Liver (tissue), 9 donors: ENCODE data around the gene CSF3R. TPM values are rescaled to one million over a fixed set of nuclear protein-coding genes. Genes with fewer than 3 reads are reported as not detected.

Experiments
- DNase-seq: peaks from one replicate; pipeline ENCODE4 v3.0.0-alpha.2; 2017; ENCODE audit warnings: low spot score
- H3K27ac ChIP-seq, 2 donors: one replicate each; pipeline ENCODE4 v1.7.0; 2013; ENCODE audit warnings: inconsistent platforms in 2 of 2, low read length in 2 of 2, control low read depth in 1 of 2, low read depth in 1 of 2, mild to moderate bottlenecking in 1 of 2
- H3K27me3 ChIP-seq, 4 donors: one replicate each; pipeline versions ENCODE4 v1.6.1 to v1.7.0; 2013; ENCODE audit warnings: low read length in 3 of 4, inconsistent platforms in 1 of 4, mild to moderate bottlenecking in 1 of 4, moderate library complexity in 1 of 4; ENCODE audit not compliant: control insufficient read depth in 4 of 4, insufficient read depth in 4 of 4
- H3K36me3 ChIP-seq, 4 donors: one replicate each; pipeline versions ENCODE4 v1.6.1 to v1.7.0; 2013; ENCODE audit warnings: low read length in 3 of 4, mild to moderate bottlenecking in 3 of 4, low read depth in 1 of 4, moderate library complexity in 1 of 4; ENCODE audit not compliant: control insufficient read depth in 4 of 4, insufficient read depth in 3 of 4
- H3K4me1 ChIP-seq, 4 donors: one replicate each; pipeline versions ENCODE4 v1.6.1 to v1.7.0; 2013; ENCODE audit warnings: low read length in 3 of 4, mild to moderate bottlenecking in 3 of 4, moderate library complexity in 1 of 4; ENCODE audit not compliant: control insufficient read depth in 4 of 4, insufficient read depth in 4 of 4
- H3K4me3 ChIP-seq, 3 donors: one replicate each; pipeline versions ENCODE4 v1.6.1 to v1.7.0; 2013; ENCODE audit warnings: low read length in 3 of 3, control low read depth in 1 of 3, low read depth in 1 of 3, mild to moderate bottlenecking in 1 of 3
- H3K9ac ChIP-seq, 2 donors: one replicate each; pipeline ENCODE4 v1.7.0; 2013; ENCODE audit warnings: low read length in 2 of 2, mild to moderate bottlenecking in 2 of 2, moderate library complexity in 2 of 2, control low read depth in 1 of 2, low read depth in 1 of 2
- H3K9me3 ChIP-seq, 4 donors: one replicate each; pipeline versions ENCODE4 v1.6.1 to v1.7.0; 2013; ENCODE audit warnings: low read length in 3 of 4; ENCODE audit not compliant: control insufficient read depth in 4 of 4
- CTCF ChIP-seq: fragments of 150-350 bp; IDR thresholded peaks from 2 replicates; pipeline ENCODE4 v1.5.1; 2017; ENCODE audit warnings: improper control_type of control experiment, low read depth, low read length; ENCODE audit not compliant: missing input control
- EGR1 ChIP-seq, 2 donors: IDR thresholded peaks; 2 replicates each; pipeline ENCODE4 v1.6.1; 2016 to 2018; ENCODE audit warnings: antibody characterized with exemption in 2 of 2, low read depth in 2 of 2
- FOXA1 ChIP-seq: IDR thresholded peaks from 2 replicates; pipeline ENCODE4 v1.6.1; 2016; ENCODE audit warnings: antibody characterized with exemption
- FOXA2 ChIP-seq: IDR thresholded peaks from 2 replicates; pipeline ENCODE4 v1.6.1; 2016; ENCODE audit warnings: antibody characterized with exemption
- GABPA ChIP-seq, 2 donors: IDR thresholded peaks in 1 of 2; conservative IDR thresholded peaks in 1 of 2; 2 replicates each; pipeline ENCODE4 v1.6.1; 2016; ENCODE audit warnings: antibody characterized with exemption in 2 of 2, mild to moderate bottlenecking in 1 of 2, moderate library complexity in 1 of 2
- HNF4A ChIP-seq, 2 donors: conservative IDR thresholded peaks; 2 replicates each; pipeline ENCODE4 v1.6.1; 2016; ENCODE audit warnings: antibody characterized with exemption in 2 of 2, mild to moderate bottlenecking in 2 of 2
- HNF4G ChIP-seq: IDR thresholded peaks from 2 replicates; pipeline ENCODE4 v1.6.1; 2016; ENCODE audit warnings: antibody characterized with exemption
- JUND ChIP-seq, 2 donors: IDR thresholded peaks; 2 replicates each; pipeline ENCODE4 v1.6.1; 2016; ENCODE audit warnings: antibody characterized with exemption in 2 of 2
- NR2F2 ChIP-seq: IDR thresholded peaks from 2 replicates; pipeline ENCODE4 v1.6.1; 2016; ENCODE audit warnings: antibody characterized with exemption
- RAD21 ChIP-seq, 2 donors: IDR thresholded peaks; 2 replicates each; pipeline ENCODE4 v1.6.1; 2016; ENCODE audit warnings: antibody characterized with exemption in 2 of 2, mild to moderate bottlenecking in 2 of 2
- RXRA ChIP-seq, 2 donors: IDR thresholded peaks; 2 replicates each; pipeline ENCODE4 v1.6.1; 2017 to 2018; ENCODE audit warnings: antibody characterized with exemption in 2 of 2, mild to moderate bottlenecking in 1 of 2
- SP1 ChIP-seq: IDR thresholded peaks from 2 replicates; pipeline ENCODE4 v1.6.1; 2018; ENCODE audit warnings: antibody characterized with exemption, mild to moderate bottlenecking
- TAF1 ChIP-seq: conservative IDR thresholded peaks from 2 replicates; pipeline ENCODE4 v1.6.1; 2016; ENCODE audit warnings: antibody characterized with exemption, mild to moderate bottlenecking
- YY1 ChIP-seq: IDR thresholded peaks from 2 replicates; pipeline ENCODE4 v1.6.1; 2016; ENCODE audit warnings: antibody characterized with exemption, mild to moderate bottlenecking
- WGBS: extraction: QIAGEN DNeasy Blood & Tissue Kit; methylation state at CpG from one replicate; pipeline ENCODE4 v1.1.7; 2013; 5-methylcytosine and 5-hydroxymethylcytosine counted together
- polyA plus RNA-seq, 2 donors: library from polyadenylated mRNA; stranded (reverse) in 1 of 2; unstranded in 1 of 2; fragments of 200-250 nt in 1 of 2; fragments of >200 nt in 1 of 2; fragmentation: Nextera tagmentation in 1 of 2; extraction: Ambion mirVana in 1 of 2; gene quantifications; one replicate each; pipeline versions ENCODE4 v1.2.1 to v1.2.3, GENCODE V29; 2013 to 2015
- total RNA-seq, 2 donors: library from RNA; depleted of rRNA; stranded (reverse); fragments of >200 nt; gene quantifications; one replicate each; pipeline ENCODE4 v1.2.3, GENCODE V29; 2014
- TF ChIP-seq, protein P1 (sequence below): IDR thresholded peaks from 2 replicates; pipeline ENCODE4 v1.6.1; 2016; ENCODE audit warnings: antibody characterized with exemption, mild to moderate bottlenecking
- TF ChIP-seq, protein P2 (sequence below): IDR thresholded peaks from 2 replicates; pipeline ENCODE4 v1.6.1; 2016; ENCODE audit warnings: antibody characterized with exemption
- TF ChIP-seq, protein P3 (sequence below): IDR thresholded peaks from 2 replicates; pipeline ENCODE4 v1.6.1; 2016; ENCODE audit warnings: antibody characterized with exemption
- TF ChIP-seq, protein P4 (sequence below): IDR thresholded peaks from 2 replicates; pipeline ENCODE4 v1.6.1; 2016; ENCODE audit warnings: antibody characterized with exemption
- donor health status: healthy.
- donor health status: healthy.
- donor health status: healthy.
- donor health status: healthy.
- donor health status: healthy.

CSF3R gene
- total and polyA plus RNA-seq, 4 donors = 6.7 to 81.3 (median 15.9) TPM

- Histone ChIP-seq H3K27me3 (no peaks in the 10 kb centered on the region), H3K9me3 (no peaks in the 10 kb centered on the region), H3K4me3 (no peak overlapping the region), H3K4me1 (peaks cover 3 to 16% (median 9%) of the 10 kb centered on the region in 4 donors), H3K9ac (peak overlapping the region in 1 of 2 donors; percentile 54), H3K27ac (peak overlapping the region; percentile 84 to 89), H3K36me3 (no peaks in the 10 kb centered on the region)
- peak; percentile 81 for DNase-seq
- WGBS = 19% methylated on average over 17 of the region's 17 CpGs
- TF ChIP-seq YY1 = peak; percentile 81
- no peak for TF ChIP-seq TAF1
- TF ChIP-seq FOXA2 = peak; percentile 98
- peak in 1 of 2 donors; percentile 29 for TF ChIP-seq RAD21 (IDR thresholded peaks at IDR 0.05)
- TF ChIP-seq GABPA (IDR thresholded peaks at IDR 0.05 in 1 of 2, conservative IDR thresholded peaks at IDR 0.05 in 1 of 2) = peak in 1 of 2 donors; percentile 79
- TF ChIP-seq HNF4A (conservative IDR thresholded peaks at IDR 0.05) = peak; percentile 88
- TF ChIP-seq, protein P1, sequence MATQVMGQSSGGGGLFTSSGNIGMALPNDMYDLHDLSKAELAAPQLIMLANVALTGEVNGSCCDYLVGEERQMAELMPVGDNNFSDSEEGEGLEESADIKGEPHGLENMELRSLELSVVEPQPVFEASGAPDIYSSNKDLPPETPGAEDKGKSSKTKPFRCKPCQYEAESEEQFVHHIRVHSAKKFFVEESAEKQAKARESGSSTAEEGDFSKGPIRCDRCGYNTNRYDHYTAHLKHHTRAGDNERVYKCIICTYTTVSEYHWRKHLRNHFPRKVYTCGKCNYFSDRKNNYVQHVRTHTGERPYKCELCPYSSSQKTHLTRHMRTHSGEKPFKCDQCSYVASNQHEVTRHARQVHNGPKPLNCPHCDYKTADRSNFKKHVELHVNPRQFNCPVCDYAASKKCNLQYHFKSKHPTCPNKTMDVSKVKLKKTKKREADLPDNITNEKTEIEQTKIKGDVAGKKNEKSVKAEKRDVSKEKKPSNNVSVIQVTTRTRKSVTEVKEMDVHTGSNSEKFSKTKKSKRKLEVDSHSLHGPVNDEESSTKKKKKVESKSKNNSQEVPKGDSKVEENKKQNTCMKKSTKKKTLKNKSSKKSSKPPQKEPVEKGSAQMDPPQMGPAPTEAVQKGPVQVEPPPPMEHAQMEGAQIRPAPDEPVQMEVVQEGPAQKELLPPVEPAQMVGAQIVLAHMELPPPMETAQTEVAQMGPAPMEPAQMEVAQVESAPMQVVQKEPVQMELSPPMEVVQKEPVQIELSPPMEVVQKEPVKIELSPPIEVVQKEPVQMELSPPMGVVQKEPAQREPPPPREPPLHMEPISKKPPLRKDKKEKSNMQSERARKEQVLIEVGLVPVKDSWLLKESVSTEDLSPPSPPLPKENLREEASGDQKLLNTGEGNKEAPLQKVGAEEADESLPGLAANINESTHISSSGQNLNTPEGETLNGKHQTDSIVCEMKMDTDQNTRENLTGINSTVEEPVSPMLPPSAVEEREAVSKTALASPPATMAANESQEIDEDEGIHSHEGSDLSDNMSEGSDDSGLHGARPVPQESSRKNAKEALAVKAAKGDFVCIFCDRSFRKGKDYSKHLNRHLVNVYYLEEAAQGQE = peak; percentile 80
- TF ChIP-seq SP1 = peak; percentile 93
- TF ChIP-seq NR2F2 = peak; percentile 95
- TF ChIP-seq, protein P2, sequence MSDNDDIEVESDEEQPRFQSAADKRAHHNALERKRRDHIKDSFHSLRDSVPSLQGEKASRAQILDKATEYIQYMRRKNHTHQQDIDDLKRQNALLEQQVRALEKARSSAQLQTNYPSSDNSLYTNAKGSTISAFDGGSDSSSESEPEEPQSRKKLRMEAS = peak; percentile 81
- peak; percentile 73 to 92 for TF ChIP-seq JUND (IDR thresholded peaks at IDR 0.05)
- peak in 1 of 2 donors; percentile 74 for TF ChIP-seq EGR1 (IDR thresholded peaks at IDR 0.05; ENCODE audit: low read depth in 2 of 2)
- TF ChIP-seq, protein P3, sequence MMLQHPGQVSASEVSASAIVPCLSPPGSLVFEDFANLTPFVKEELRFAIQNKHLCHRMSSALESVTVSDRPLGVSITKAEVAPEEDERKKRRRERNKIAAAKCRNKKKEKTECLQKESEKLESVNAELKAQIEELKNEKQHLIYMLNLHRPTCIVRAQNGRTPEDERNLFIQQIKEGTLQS = peak; percentile 50
- TF ChIP-seq, protein P4, sequence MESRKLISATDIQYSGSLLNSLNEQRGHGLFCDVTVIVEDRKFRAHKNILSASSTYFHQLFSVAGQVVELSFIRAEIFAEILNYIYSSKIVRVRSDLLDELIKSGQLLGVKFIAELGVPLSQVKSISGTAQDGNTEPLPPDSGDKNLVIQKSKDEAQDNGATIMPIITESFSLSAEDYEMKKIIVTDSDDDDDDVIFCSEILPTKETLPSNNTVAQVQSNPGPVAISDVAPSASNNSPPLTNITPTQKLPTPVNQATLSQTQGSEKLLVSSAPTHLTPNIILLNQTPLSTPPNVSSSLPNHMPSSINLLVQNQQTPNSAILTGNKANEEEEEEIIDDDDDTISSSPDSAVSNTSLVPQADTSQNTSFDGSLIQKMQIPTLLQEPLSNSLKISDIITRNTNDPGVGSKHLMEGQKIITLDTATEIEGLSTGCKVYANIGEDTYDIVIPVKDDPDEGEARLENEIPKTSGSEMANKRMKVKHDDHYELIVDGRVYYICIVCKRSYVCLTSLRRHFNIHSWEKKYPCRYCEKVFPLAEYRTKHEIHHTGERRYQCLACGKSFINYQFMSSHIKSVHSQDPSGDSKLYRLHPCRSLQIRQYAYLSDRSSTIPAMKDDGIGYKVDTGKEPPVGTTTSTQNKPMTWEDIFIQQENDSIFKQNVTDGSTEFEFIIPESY = peak; percentile 92
- TF ChIP-seq CTCF = no peak
- peak; percentile 50 for TF ChIP-seq HNF4G
- peak; percentile 96 for TF ChIP-seq FOXA1
- peak; percentile 99 for TF ChIP-seq RXRA (IDR thresholded peaks at IDR 0.05)
Measured at GRCh38 chr1:36486439-36487335, 4.0 kb upstream of the CSF3R start.
